Neural crest cell (in vitro differentiated cells): ENCODE results near the gene OXCT1. TPM values are rescaled to one million over a fixed set of nuclear protein-coding genes. Genes with fewer than 3 reads are reported as not detected.

Experiments used
- DNase-seq: peaks from one replicate; pipeline ENCODE4 v3.0.0; 2021; ENCODE audit warnings: low read depth, mixed read lengths, low spot score
- H3K27ac Mint-ChIP-seq: one replicate; pipeline ENCODE4 v1.8.0; 2021; ENCODE audit warnings: mild to moderate bottlenecking, mixed read lengths; ENCODE audit not compliant: unreplicated experiment
- H3K27me3 Mint-ChIP-seq: 2 replicates; pipeline ENCODE4 v1.8.0; 2021; ENCODE audit warnings: low read depth, mild to moderate bottlenecking, mixed read lengths
- H3K36me3 Mint-ChIP-seq: 2 replicates; pipeline ENCODE4 v1.8.0; 2021; ENCODE audit warnings: low read depth, mild to moderate bottlenecking, mixed read lengths
- H3K4me1 Mint-ChIP-seq: 2 replicates; pipeline ENCODE4 v1.8.0; 2021; ENCODE audit warnings: mixed read lengths
- H3K4me3 Mint-ChIP-seq: one replicate; pipeline ENCODE4 v1.8.0; 2021; ENCODE audit warnings: mild to moderate bottlenecking, mixed read lengths
- H3K9me3 Mint-ChIP-seq: 2 replicates; pipeline ENCODE4 v1.8.0; 2021; ENCODE audit warnings: mixed read lengths
- total RNA-seq: library from RNA; stranded (reverse); gene quantifications from 2 replicates; pipeline ENCODE4 v1.2.1, GENCODE V29; 2021
- TF ChIP-seq, protein P1 (sequence below): fragments of 200-600 bp; sonication (generic); conservative IDR thresholded peaks from 2 replicates; pipeline ENCODE4 v1.5.0; 2021; ENCODE audit warnings: antibody characterized with exemption, mild to moderate bottlenecking

The OXCT1 gene
- total RNA-seq, 1 donor from 2014 or later = 30.2 TPM

DNA sequence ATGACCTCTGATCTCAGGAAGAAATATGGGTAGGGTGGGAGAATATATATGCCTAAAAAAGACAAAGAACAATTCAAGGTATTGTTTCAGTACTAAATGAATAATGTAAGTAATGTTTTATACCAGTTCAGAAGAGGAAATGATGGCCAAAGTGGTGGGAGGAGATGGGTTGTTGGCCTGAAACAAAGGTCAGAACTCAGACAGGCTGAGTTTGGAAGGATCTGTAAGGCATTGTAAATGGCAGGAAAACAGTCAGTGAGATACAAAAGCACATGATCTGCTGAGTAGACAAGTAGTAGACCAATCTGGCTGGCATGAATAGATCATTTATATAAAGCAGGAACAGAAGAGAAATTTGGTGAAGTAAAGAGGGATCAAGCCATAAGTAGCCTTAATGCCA lies 184.0 kb downstream of the OXCT1 start:
- Mint-ChIP-seq H3K36me3 (no peaks in the 10 kb centered on the region), H3K4me1 (peaks cover 10% of the 10 kb centered on the region), H3K9me3 (peaks cover 6% of the 10 kb centered on the region), H3K27ac (no peak overlapping the region), H3K4me3 (no peak overlapping the region), H3K27me3 (no peaks in the 10 kb centered on the region)
- TF ChIP-seq, protein P1, sequence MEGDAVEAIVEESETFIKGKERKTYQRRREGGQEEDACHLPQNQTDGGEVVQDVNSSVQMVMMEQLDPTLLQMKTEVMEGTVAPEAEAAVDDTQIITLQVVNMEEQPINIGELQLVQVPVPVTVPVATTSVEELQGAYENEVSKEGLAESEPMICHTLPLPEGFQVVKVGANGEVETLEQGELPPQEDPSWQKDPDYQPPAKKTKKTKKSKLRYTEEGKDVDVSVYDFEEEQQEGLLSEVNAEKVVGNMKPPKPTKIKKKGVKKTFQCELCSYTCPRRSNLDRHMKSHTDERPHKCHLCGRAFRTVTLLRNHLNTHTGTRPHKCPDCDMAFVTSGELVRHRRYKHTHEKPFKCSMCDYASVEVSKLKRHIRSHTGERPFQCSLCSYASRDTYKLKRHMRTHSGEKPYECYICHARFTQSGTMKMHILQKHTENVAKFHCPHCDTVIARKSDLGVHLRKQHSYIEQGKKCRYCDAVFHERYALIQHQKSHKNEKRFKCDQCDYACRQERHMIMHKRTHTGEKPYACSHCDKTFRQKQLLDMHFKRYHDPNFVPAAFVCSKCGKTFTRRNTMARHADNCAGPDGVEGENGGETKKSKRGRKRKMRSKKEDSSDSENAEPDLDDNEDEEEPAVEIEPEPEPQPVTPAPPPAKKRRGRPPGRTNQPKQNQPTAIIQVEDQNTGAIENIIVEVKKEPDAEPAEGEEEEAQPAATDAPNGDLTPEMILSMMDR = no peak
- no peak for DNase-seq

DNA sequence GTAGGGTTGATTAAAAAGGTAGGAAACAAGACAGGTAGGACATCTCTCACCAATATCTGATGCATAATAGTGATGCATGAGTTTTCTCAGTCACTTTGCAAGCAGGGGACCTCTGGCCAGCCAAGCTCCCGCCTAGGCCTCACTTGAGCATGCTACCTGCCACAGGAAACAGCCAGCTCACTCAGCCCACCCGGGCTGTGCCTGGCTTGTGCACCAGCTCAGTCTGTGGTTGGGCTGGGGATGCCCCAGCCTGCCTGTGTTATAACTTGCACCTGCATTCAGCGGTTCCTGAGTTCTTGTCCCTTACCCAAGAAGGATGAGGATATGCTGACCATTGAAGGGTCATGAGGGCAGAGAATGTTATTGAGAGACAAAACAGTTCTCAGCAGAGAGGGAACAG lies 187.0 kb downstream of the OXCT1 start:
- TF ChIP-seq, protein P1 = no peak
- peaks cover 10% of the 10 kb centered on the region for H3K4me1 Mint-ChIP-seq
- no peak for DNase-seq
- H3K36me3 Mint-ChIP-seq = no peaks in the 10 kb centered on the region
- no peaks in the 10 kb centered on the region for H3K27me3 Mint-ChIP-seq
- no peak overlapping the region for H3K27ac Mint-ChIP-seq
- H3K9me3 Mint-ChIP-seq = peaks cover 2% of the 10 kb centered on the region
- H3K4me3 Mint-ChIP-seq = no peak overlapping the region

DNA sequence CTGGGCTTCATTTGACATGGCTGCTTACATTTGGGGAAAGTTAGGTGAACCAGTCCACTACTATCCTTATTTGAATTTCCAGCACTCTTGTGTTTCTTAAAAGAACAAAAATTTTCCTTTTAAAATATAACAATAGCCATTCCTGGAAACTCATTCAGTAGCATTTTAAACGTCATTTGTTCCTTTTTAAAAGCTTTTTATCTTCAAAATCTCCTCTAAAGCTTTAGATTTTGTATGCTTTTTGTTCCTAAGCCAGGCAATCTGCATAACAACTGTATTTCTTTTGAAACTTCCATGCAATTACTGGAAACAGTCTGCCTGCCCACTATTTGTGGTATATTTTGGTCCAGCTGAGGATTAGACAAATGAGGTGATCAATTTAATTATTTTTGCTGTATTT lies 187.6 kb downstream of the OXCT1 start:
- TF ChIP-seq, protein P1 = no peak
- no peak overlapping the region for H3K27ac Mint-ChIP-seq
- no peaks in the 10 kb centered on the region for H3K27me3 Mint-ChIP-seq
- H3K4me1 Mint-ChIP-seq = peaks cover 10% of the 10 kb centered on the region
- no peak overlapping the region for H3K4me3 Mint-ChIP-seq
- no peaks in the 10 kb centered on the region for H3K36me3 Mint-ChIP-seq
- peaks cover 2% of the 10 kb centered on the region for H3K9me3 Mint-ChIP-seq
- no peak for DNase-seq

DNA sequence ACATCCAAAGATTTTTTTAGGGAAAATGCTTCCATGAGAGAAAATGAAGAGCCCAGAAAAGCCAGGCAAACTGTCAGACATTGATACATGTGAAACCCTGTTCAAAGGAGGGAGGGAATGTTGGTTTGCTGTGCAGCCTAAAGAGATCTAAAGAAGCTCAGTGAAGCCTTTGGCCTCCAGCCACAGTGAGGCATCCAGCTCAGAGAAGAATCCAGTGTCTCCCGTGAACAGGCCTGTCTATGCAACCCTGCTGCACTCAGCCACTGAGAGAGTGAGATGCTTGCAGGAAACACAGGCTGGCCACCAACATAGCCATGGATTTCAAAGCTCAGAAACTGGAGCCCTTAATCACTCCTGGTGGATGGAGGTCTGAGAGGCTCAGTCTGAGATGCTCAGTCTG lies 188.4 kb downstream of the OXCT1 start:
- Mint-ChIP-seq H3K27me3 (no peaks in the 10 kb centered on the region), H3K36me3 (no peaks in the 10 kb centered on the region), H3K4me1 (peaks cover 10% of the 10 kb centered on the region), H3K27ac (no peak overlapping the region), H3K9me3 (peaks cover 2% of the 10 kb centered on the region), H3K4me3 (no peak overlapping the region)
- no peak for DNase-seq
- TF ChIP-seq, protein P1 = no peak

Other genes with a start within 250 kb of the OXCT1 start
- 47.7 and 49.0 TPM in 2 replicates for gene RIMOC1, start 33.9 kb upstream of the OXCT1 start, total RNA-seq
- gene FBXO4, start 54.9 kb upstream of the OXCT1 start, total RNA-seq = 9.1 and 10.1 TPM in 2 replicates